HG03460 (cell line): Measurements from ENCODE around the gene CPSF6.
"Not testable (repeated sequence)": the region's sequence is repeated elsewhere in the genome, so short reads cannot be mapped to it uniquely, and the experiment has no call there.

ENCODE experiments used
- ATAC-seq: cut with Tn5 transposase; IDR thresholded peaks from one replicate; pipeline ENCODE4 v1.9.1; 2021; ENCODE audit not compliant: unreplicated experiment

The CPSF6 gene

GRCh38 chr12:69254862-69255261 lies 15.5 kb downstream of the CPSF6 start:
- no peak for ATAC-seq

- ATAC-seq: no peak
Measured at GRCh38 chr12:69258655-69259054, 19.3 kb downstream of the CPSF6 start.

GRCh38 chr12:69262264-69262974 lies 23.1 kb downstream of the CPSF6 start:
- ATAC-seq: no peak

- no peak for ATAC-seq
Measured at GRCh38 chr12:69265205-69265604, 25.8 kb downstream of the CPSF6 start.

GRCh38 chr12:69265633-69266032 lies 26.3 kb downstream of the CPSF6 start:
- ATAC-seq: not testable (repeated sequence)

GRCh38 chr12:69266036-69266635 lies 26.8 kb downstream of the CPSF6 start:
- no peak for ATAC-seq

GRCh38 chr12:69269736-69270135 lies 30.4 kb downstream of the CPSF6 start:
- no peak for ATAC-seq

- ATAC-seq: no peak
Measured at GRCh38 chr12:69272511-69272910, 33.1 kb downstream of the CPSF6 start.

- ATAC-seq: no peak
Measured at GRCh38 chr12:69274861-69275260, 35.5 kb downstream of the CPSF6 start.

GRCh38 chr12:69275471-69275891 lies 36.1 kb downstream of the CPSF6 start:
- no peak for ATAC-seq

- ATAC-seq: no peak
Measured at GRCh38 chr12:69278814-69279782, 39.7 kb downstream of the CPSF6 start.

GRCh38 chr12:69284131-69284530 lies 44.8 kb downstream of the CPSF6 start:
- no peak for ATAC-seq

- no peak for ATAC-seq
Measured at GRCh38 chr12:69287556-69287955, 48.2 kb downstream of the CPSF6 start.

GRCh38 chr12:69290545-69291277 lies 51.3 kb downstream of the CPSF6 start:
- ATAC-seq: peak; percentile 100

GRCh38 chr12:69291278-69291593 lies 51.9 kb downstream of the CPSF6 start:
- ATAC-seq: no peak

- no peak for ATAC-seq
Measured at GRCh38 chr12:69298133-69298532, 58.8 kb downstream of the CPSF6 start.

GRCh38 chr12:69298947-69299346 lies 59.6 kb downstream of the CPSF6 start:
- no peak for ATAC-seq

- ATAC-seq: no peak
Measured at GRCh38 chr12:69304284-69304683, 64.9 kb downstream of the CPSF6 start.

GRCh38 chr12:69309461-69309860 lies 70.1 kb downstream of the CPSF6 start:
- no peak for ATAC-seq

GRCh38 chr12:69313209-69313608 lies 73.8 kb downstream of the CPSF6 start:
- ATAC-seq: no peak

GRCh38 chr12:69316784-69317183 lies 77.4 kb downstream of the CPSF6 start:
- ATAC-seq: not testable (repeated sequence)
